Trophoblast cell (in vitro differentiated cells and primary cell): ENCODE data around the gene AGAP1.

ENCODE experiments used
- DNase-seq, 2 donors: peaks; one replicate each; pipeline ENCODE4 v3.0.0-alpha.2; 2016
- H2AFZ ChIP-seq: 2 replicates; pipeline ENCODE4 v1.6.1; 2013; ENCODE audit warnings: low read length, moderate library complexity, mild to moderate bottlenecking; ENCODE audit not compliant: insufficient read depth, poor library complexity
- H2AK5ac ChIP-seq: 2 replicates; pipeline ENCODE4 v1.6.1; 2013; ENCODE audit warnings: mild to moderate bottlenecking, low read length
- H2BK120ac ChIP-seq: 2 replicates; pipeline ENCODE4 v1.6.1; 2013; ENCODE audit warnings: low read length, mild to moderate bottlenecking, moderate library complexity; ENCODE audit not compliant: insufficient read depth, poor library complexity
- H2BK12ac ChIP-seq: 2 replicates; pipeline ENCODE4 v1.6.1; 2013; ENCODE audit warnings: mild to moderate bottlenecking, low read length, moderate library complexity
- H2BK5ac ChIP-seq: 2 replicates; pipeline ENCODE4 v1.6.1; 2013; ENCODE audit warnings: low read length, low read depth, moderate library complexity, mild to moderate bottlenecking; ENCODE audit not compliant: poor library complexity
- H3K14ac ChIP-seq: 2 replicates; pipeline ENCODE4 v1.6.1; 2013; ENCODE audit warnings: mild to moderate bottlenecking, low read length
- H3K18ac ChIP-seq: 2 replicates; pipeline ENCODE4 v1.6.1; 2013; ENCODE audit warnings: mild to moderate bottlenecking, low read length
- H3K23ac ChIP-seq: 2 replicates; pipeline ENCODE4 v1.6.1; 2013; ENCODE audit warnings: low read length
- H3K27ac ChIP-seq: 2 replicates; pipeline ENCODE4 v1.5.1; 2013; ENCODE audit warnings: low read depth, mild to moderate bottlenecking, inconsistent platforms, low read length, moderate library complexity
- H3K27me3 ChIP-seq: 2 replicates; pipeline ENCODE4 v1.6.1; 2013; ENCODE audit warnings: inconsistent platforms, mild to moderate bottlenecking, low read length, moderate library complexity; ENCODE audit not compliant: insufficient read depth
- H3K36me3 ChIP-seq, 2 experiments: 1 replicate in 1 of 2; 2 replicates in 1 of 2; pipeline ENCODE4 v1.6.1; 2013; ENCODE audit warnings: low read length in 2 of 2, mild to moderate bottlenecking in 2 of 2, moderate library complexity in 1 of 2; ENCODE audit not compliant: insufficient read depth in 2 of 2, control insufficient read depth in 1 of 2
- H3K4ac ChIP-seq: 2 replicates; pipeline ENCODE4 v1.6.1; 2013; ENCODE audit warnings: low read depth, mild to moderate bottlenecking, low read length, moderate library complexity
- H3K4me1 ChIP-seq, 2 experiments: 1 replicate in 1 of 2; 2 replicates in 1 of 2; pipeline ENCODE4 v1.6.1; 2013; ENCODE audit warnings: low read length in 2 of 2, mild to moderate bottlenecking in 2 of 2, moderate library complexity in 1 of 2; ENCODE audit not compliant: insufficient read depth in 2 of 2, control insufficient read depth in 1 of 2
- H3K4me2 ChIP-seq: 2 replicates; pipeline ENCODE4 v1.6.1; 2013; ENCODE audit warnings: inconsistent platforms, mild to moderate bottlenecking, low read length, moderate library complexity
- H3K4me3 ChIP-seq: 2 replicates; pipeline ENCODE4 v1.5.1; 2013; ENCODE audit warnings: mild to moderate bottlenecking, low read depth, low read length, inconsistent platforms
- H3K79me1 ChIP-seq: one replicate; pipeline ENCODE4 v1.6.1; 2013; ENCODE audit warnings: low read length
- H3K79me2 ChIP-seq: 2 replicates; pipeline ENCODE4 v1.6.1; 2013; ENCODE audit warnings: low read length, mild to moderate bottlenecking; ENCODE audit not compliant: control insufficient read depth, insufficient read depth, poor library complexity
- H3K9ac ChIP-seq: 2 replicates; pipeline ENCODE4 v1.6.1; 2013; ENCODE audit warnings: mild to moderate bottlenecking, low read length
- H3K9me3 ChIP-seq: 2 replicates; pipeline ENCODE4 v1.6.1; 2013; ENCODE audit warnings: low read depth, mild to moderate bottlenecking, control low read depth, inconsistent platforms, low read length; ENCODE audit not compliant: insufficient read depth
- H4K12ac ChIP-seq: 2 replicates; pipeline ENCODE4 v1.6.1; 2013; ENCODE audit warnings: low read depth, mild to moderate bottlenecking, low read length, moderate library complexity
- H4K8ac ChIP-seq: 2 replicates; pipeline ENCODE4 v1.6.1; 2013; ENCODE audit warnings: low read depth, mild to moderate bottlenecking, low read length, moderate library complexity
- H4K91ac ChIP-seq: one replicate; pipeline ENCODE4 v1.6.1; 2013; ENCODE audit warnings: low read depth, mild to moderate bottlenecking, low read length, moderate library complexity
- WGBS: extraction: QIAGEN DNeasy Blood & Tissue Kit; methylation state at CpG from one replicate; pipeline ENCODE4 v1.1.7; 2013; ENCODE audit warnings: missing lambda C conversion rate; ENCODE audit not compliant: insufficient read length, insufficient coverage; ENCODE audit errors: extremely low coverage; 5-methylcytosine and 5-hydroxymethylcytosine counted together

The AGAP1 gene

DNA sequence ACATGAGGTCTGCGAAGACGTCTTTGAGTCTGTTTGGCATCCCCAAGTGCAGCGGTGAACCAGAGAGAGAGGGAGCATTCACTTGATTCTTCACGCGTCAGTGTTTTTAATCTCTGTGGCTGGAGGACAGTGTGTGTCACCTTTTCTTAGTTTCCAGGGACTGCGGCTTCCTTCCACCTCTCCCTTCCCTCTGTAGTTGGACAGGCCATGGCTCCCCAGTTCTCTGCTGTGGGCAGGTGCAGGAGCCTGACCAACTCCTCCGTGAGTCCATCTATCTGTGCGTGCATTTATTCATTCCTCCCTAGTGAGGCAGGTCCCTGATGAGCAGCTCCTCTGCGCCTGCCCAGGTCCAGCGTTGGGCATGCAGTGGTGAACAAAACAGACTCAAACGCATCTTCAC, 42.9 kb downstream of the AGAP1 start:
- Histone ChIP-seq H3K4me1 (no peaks in the 10 kb centered on the region), H3K79me1 (no peaks in the 10 kb centered on the region), H3K4ac (peak overlapping the region; percentile 6), H4K12ac (no peak overlapping the region), H3K27me3 (no peaks in the 10 kb centered on the region), H3K36me3 (no peaks in the 10 kb centered on the region), H3K9ac (no peak overlapping the region), H3K4me2 (no peak overlapping the region), H2BK12ac (no peak overlapping the region), H2AFZ (no peak overlapping the region), H3K9me3 (no peaks in the 10 kb centered on the region), H2BK120ac (no peak overlapping the region), H3K27ac (no peak overlapping the region), H3K14ac (no peak overlapping the region), H3K18ac (no peak overlapping the region), H2AK5ac (no peak overlapping the region), H3K4me3 (no peak overlapping the region), H3K23ac (no peak overlapping the region), H4K8ac (no peak overlapping the region), H3K79me2 (peaks cover 2% of the 10 kb centered on the region), H2BK5ac (no peak overlapping the region), H4K91ac (no peak overlapping the region)
- no peak for DNase-seq
- no CpG with 5 or more reads among the region's 11 CpGs for WGBS

DNA sequence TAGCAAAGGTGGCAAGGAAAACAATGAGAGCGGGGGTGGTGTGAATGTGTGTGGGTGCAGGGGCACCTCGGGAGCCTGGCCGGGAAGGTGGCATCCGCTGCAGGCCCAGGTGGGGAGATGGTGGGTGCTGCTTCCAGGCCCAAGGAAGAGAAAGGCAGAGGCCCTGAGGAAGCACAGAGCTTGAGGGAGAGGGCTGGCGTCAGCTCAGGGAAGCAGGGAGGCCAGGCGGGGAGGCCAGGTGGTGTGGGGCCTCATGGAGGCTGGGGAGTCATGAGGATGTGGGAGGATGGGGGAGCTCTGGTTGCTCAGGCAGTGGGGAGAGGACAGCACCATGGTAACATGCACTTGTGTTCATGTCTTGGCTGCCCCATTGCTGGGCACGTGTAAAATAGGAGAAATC, 43.3 kb downstream of the AGAP1 start:
- WGBS: no CpG with 5 or more reads among the region's 7 CpGs

DNA sequence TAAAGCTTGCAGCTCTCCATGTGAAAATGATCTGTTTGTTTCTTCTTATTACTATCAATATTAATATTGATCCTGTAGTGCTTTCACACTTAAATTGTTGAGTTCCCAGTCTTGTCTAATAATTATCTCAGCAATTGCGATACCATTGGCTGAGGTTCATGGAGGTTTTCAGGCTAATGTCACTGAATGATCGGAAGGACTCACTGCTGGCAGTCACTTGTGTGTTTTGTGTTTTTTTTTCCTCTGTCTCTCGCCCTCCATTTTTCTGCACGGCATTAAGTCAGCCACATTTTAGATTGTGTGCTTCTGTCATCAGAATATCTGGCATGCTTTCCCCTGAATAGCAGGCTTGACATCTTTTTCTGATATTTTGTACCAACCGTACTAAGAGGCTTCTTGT, 43.7 kb downstream of the AGAP1 start:
- Histone ChIP-seq H3K4me3 (no peak overlapping the region), H3K36me3 (no peaks in the 10 kb centered on the region), H3K27me3 (no peaks in the 10 kb centered on the region), H3K4me1 (peaks cover 3% of the 10 kb centered on the region in 2 experiments), H3K4ac (no peak overlapping the region), H2AFZ (no peak overlapping the region), H3K79me2 (peaks cover 2% of the 10 kb centered on the region), H4K91ac (no peak overlapping the region), H3K23ac (no peak overlapping the region), H3K18ac (no peak overlapping the region), H2AK5ac (no peak overlapping the region), H2BK5ac (no peak overlapping the region), H4K12ac (no peak overlapping the region), H2BK12ac (no peak overlapping the region), H2BK120ac (no peak overlapping the region), H3K27ac (no peak overlapping the region), H3K14ac (no peak overlapping the region), H3K79me1 (no peaks in the 10 kb centered on the region), H3K4me2 (no peak overlapping the region), H4K8ac (no peak overlapping the region), H3K9ac (no peak overlapping the region), H3K9me3 (no peaks in the 10 kb centered on the region)
- no CpG with 5 or more reads among the region's 5 CpGs for WGBS
- DNase-seq: no peak

More for the DNA sequence above, 43.3 kb downstream of the AGAP1 start:
- no peak overlapping the region for H2BK5ac ChIP-seq
- no peaks in the 10 kb centered on the region for H3K9me3 ChIP-seq
- no peak overlapping the region for H3K4ac ChIP-seq
- no peak overlapping the region for H2BK12ac ChIP-seq
- H3K23ac ChIP-seq: no peak overlapping the region
- H3K79me2 ChIP-seq: peaks cover 2% of the 10 kb centered on the region
- no peak overlapping the region for H4K91ac ChIP-seq
- H4K8ac ChIP-seq: no peak overlapping the region
- no peak overlapping the region for H3K4me2 ChIP-seq
- H3K36me3 ChIP-seq: no peaks in the 10 kb centered on the region
- no peaks in the 10 kb centered on the region for H3K79me1 ChIP-seq
- H2AFZ ChIP-seq: no peak overlapping the region
- no peak overlapping the region for H2BK120ac ChIP-seq
- no peak overlapping the region for H3K4me3 ChIP-seq
- no peaks in the 10 kb centered on the region for H3K27me3 ChIP-seq
- H3K14ac ChIP-seq: no peak overlapping the region
- no peak overlapping the region for H3K18ac ChIP-seq
- peaks cover 1 to 2% of the 10 kb centered on the region in 2 experiments for H3K4me1 ChIP-seq
- H2AK5ac ChIP-seq: no peak overlapping the region
- no peak for DNase-seq
- H3K27ac ChIP-seq: no peak overlapping the region
- H4K12ac ChIP-seq: no peak overlapping the region
- H3K9ac ChIP-seq: no peak overlapping the region

DNA sequence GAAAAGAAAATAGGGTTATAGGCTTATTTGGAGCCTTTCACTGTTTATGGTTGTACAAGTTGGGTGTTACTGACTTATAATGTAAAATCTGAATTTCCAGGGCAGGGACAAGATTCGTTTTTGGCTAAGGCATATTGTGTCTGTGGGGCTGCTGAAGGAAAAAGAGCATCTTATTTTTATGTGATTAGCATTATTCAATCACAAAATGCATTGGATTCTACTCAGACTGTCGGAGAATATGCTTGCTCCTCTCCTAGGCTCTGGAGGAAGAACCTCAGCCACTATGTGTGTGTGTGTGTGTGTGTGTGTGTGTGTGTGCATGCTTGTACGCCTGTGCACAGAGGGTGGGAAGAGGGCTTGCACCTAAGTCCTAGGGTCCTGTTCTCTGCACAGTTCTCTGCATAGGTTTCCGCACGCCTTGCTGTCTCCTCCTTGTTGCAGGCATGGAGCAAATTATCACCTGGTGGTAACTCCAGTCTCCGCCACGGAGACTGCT, 44.3 kb downstream of the AGAP1 start:
- no peak overlapping the region for H3K23ac ChIP-seq
- H2BK12ac ChIP-seq: no peak overlapping the region
- peaks cover 7 to 8% of the 10 kb centered on the region in 2 experiments for H3K4me1 ChIP-seq
- no peak overlapping the region for H2AK5ac ChIP-seq
- H2AFZ ChIP-seq: no peak overlapping the region
- no peak overlapping the region for H3K27ac ChIP-seq
- H3K4me2 ChIP-seq: no peak overlapping the region
- H3K79me2 ChIP-seq: peaks cover 2% of the 10 kb centered on the region
- no peaks in the 10 kb centered on the region for H3K79me1 ChIP-seq
- no peaks in the 10 kb centered on the region for H3K27me3 ChIP-seq
- no peaks in the 10 kb centered on the region for H3K36me3 ChIP-seq
- no peak overlapping the region for H3K18ac ChIP-seq
- H3K4me3 ChIP-seq: no peak overlapping the region
- no peaks in the 10 kb centered on the region for H3K9me3 ChIP-seq
- H4K91ac ChIP-seq: no peak overlapping the region
- no peak overlapping the region for H4K12ac ChIP-seq
- no peak overlapping the region for H3K14ac ChIP-seq
- WGBS: no CpG with 5 or more reads among the region's 7 CpGs
- no peak overlapping the region for H2BK5ac ChIP-seq
- no peak overlapping the region for H2BK120ac ChIP-seq
- no peak for DNase-seq
- H3K9ac ChIP-seq: no peak overlapping the region
- H4K8ac ChIP-seq: no peak overlapping the region
- H3K4ac ChIP-seq: peak overlapping the region; percentile 37
